Liver (tissue), 3 donors: ENCODE measurements around the gene ARHGAP36.

Source experiments
- CTCF ChIP-seq: fragments of 150-350 bp; IDR thresholded peaks from 2 replicates; pipeline ENCODE4 v1.5.1; 2017; ENCODE audit warnings: improper control_type of control experiment, low read depth, low read length; ENCODE audit not compliant: missing input control
- REST ChIP-seq: IDR thresholded peaks from 2 replicates; pipeline ENCODE4 v1.6.1; 2016; ENCODE audit warnings: antibody characterized with exemption, mild to moderate bottlenecking
- TAF1 ChIP-seq: conservative IDR thresholded peaks from 2 replicates; pipeline ENCODE4 v1.6.1; 2016; ENCODE audit warnings: antibody characterized with exemption, mild to moderate bottlenecking
- ZBTB33 ChIP-seq: IDR thresholded peaks from 2 replicates; pipeline ENCODE4 v1.6.1; 2016; ENCODE audit warnings: antibody characterized with exemption
- donor health status: healthy.
- donor health status: healthy.

GRCh38 chrX:131058136-131058868 lies at the start of gene ARHGAP36:
- TF ChIP-seq ZBTB33: no peak
- no peak for TF ChIP-seq CTCF
- TF ChIP-seq REST: no peak
- TF ChIP-seq TAF1: no peak
